Osteoblast (primary cell): ENCODE measurements around the gene CDHR3. TPM values are rescaled to one million over a fixed set of nuclear protein-coding genes. Genes with fewer than 3 reads are reported as not detected.

Experiments used
- DNase-seq: peaks from one replicate; pipeline ENCODE4 v3.0.0; 2011; ENCODE audit warnings: low spot score, mixed read lengths; ENCODE audit not compliant: insufficient read length; ENCODE audit errors: missing footprints
- H2AFZ ChIP-seq: 2 replicates; pipeline ENCODE4 v1.6.0; 2011; ENCODE audit warnings: mild to moderate bottlenecking, low read length
- H3K27ac ChIP-seq: 2 replicates; pipeline ENCODE4 v1.5.1; 2011; ENCODE audit warnings: mild to moderate bottlenecking, low read depth, low read length, moderate library complexity
- H3K27me3 ChIP-seq: 2 replicates; pipeline ENCODE4 v1.6.0; 2012; ENCODE audit warnings: mild to moderate bottlenecking, control low read depth, inconsistent platforms, low read length, moderate library complexity; ENCODE audit not compliant: insufficient read depth
- H3K36me3 ChIP-seq: 2 replicates; pipeline ENCODE4 v1.5.1; 2011; ENCODE audit warnings: mild to moderate bottlenecking, low read length, control low read depth, moderate library complexity; ENCODE audit not compliant: insufficient read depth
- H3K4me1 ChIP-seq: 2 replicates; pipeline ENCODE4 v1.5.1; 2011; ENCODE audit warnings: mild to moderate bottlenecking, low read length, control low read depth, moderate library complexity; ENCODE audit not compliant: insufficient read depth
- H3K4me2 ChIP-seq: 2 replicates; pipeline ENCODE4 v1.6.0; 2011; ENCODE audit warnings: mild to moderate bottlenecking, low read length; ENCODE audit not compliant: insufficient read depth
- H3K4me3 ChIP-seq: fragments of 200-600 bp; sonication (generic); 3 replicates; pipeline ENCODE4 v1.5.1; 2012; ENCODE audit warnings: mild to moderate bottlenecking, low read length, inconsistent platforms; ENCODE audit not compliant: insufficient read depth
- H3K79me2 ChIP-seq: 2 replicates; pipeline ENCODE4 v1.6.0; 2012; ENCODE audit warnings: mild to moderate bottlenecking, low read length, control low read depth, inconsistent platforms; ENCODE audit not compliant: insufficient read depth
- H3K9me3 ChIP-seq: 2 replicates; pipeline ENCODE4 v1.5.1; 2011; ENCODE audit warnings: low read depth, low read length, control low read depth
- H4K20me1 ChIP-seq: 2 replicates; pipeline ENCODE4 v1.6.0; 2012; ENCODE audit warnings: mild to moderate bottlenecking, low read length, control low read depth; ENCODE audit not compliant: insufficient read depth
- total RNA-seq: library from RNA; depleted of rRNA; stranded (reverse); fragments of >200 nt; gene quantifications from 2 replicates; pipeline ENCODE4 v1.2.3, GENCODE V29; 2012
- TF ChIP-seq, protein P1 (sequence below): IDR thresholded peaks from 2 replicates; pipeline ENCODE4 v1.5.1; 2011; ENCODE audit warnings: mild to moderate bottlenecking, low read depth, low read length, moderate library complexity; ENCODE audit errors: extremely low read depth

The CDHR3 gene
- total RNA-seq, 1 donor, result 8.3 TPM

DNA sequence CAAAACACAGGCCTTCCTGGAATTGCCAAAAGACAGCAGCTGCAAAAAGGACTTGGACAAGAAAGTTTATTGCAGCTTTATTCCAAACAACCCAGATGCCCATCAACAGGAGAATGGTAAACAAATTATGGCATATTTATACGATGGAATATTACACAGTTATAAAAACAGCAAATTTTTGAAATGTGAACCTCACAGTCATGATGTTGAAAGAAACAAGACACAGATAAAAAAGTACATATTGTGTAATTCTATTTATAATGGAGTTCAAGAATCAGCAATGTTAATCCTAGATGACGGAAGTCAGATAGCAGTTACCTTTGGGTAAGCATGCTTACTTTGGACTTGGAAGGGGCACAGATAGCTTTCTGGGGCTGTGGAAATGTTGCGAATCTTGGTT, 104.6 kb downstream of the CDHR3 start:
- Histone ChIP-seq H4K20me1 (no peaks in the 10 kb centered on the region), H2AFZ (no peak overlapping the region), H3K36me3 (no peaks in the 10 kb centered on the region), H3K9me3 (no peaks in the 10 kb centered on the region), H3K4me1 (peaks cover 21% of the 10 kb centered on the region), H3K4me2 (no peak overlapping the region), H3K27me3 (no peaks in the 10 kb centered on the region), H3K4me3 (no peak overlapping the region), H3K79me2 (no peaks in the 10 kb centered on the region), H3K27ac (no peak overlapping the region)
- TF ChIP-seq, protein P1, sequence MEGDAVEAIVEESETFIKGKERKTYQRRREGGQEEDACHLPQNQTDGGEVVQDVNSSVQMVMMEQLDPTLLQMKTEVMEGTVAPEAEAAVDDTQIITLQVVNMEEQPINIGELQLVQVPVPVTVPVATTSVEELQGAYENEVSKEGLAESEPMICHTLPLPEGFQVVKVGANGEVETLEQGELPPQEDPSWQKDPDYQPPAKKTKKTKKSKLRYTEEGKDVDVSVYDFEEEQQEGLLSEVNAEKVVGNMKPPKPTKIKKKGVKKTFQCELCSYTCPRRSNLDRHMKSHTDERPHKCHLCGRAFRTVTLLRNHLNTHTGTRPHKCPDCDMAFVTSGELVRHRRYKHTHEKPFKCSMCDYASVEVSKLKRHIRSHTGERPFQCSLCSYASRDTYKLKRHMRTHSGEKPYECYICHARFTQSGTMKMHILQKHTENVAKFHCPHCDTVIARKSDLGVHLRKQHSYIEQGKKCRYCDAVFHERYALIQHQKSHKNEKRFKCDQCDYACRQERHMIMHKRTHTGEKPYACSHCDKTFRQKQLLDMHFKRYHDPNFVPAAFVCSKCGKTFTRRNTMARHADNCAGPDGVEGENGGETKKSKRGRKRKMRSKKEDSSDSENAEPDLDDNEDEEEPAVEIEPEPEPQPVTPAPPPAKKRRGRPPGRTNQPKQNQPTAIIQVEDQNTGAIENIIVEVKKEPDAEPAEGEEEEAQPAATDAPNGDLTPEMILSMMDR, result no peak
- no peak for DNase-seq

DNA sequence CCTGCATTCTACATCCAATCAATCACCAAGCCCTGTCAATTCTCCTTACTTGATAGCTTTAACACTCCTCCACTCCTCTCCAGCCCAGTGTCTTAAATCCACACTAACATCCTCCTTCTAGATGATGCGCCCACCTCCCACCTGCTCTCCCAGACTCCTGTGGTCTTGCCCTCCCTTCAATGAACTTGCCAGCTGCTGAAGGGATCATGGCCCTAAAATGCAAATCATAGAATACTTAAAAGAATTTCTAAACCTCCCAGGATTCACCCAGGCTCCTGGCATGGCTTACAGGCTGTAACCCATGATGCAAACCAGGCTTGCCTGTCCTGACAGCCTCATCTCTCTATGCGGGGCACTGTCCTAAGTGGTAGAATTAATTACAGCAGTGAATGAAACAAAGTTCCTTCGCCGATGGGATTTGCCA, 105.5 kb downstream of the CDHR3 start:
- Histone ChIP-seq H2AFZ (peak overlapping the region; percentile 28), H3K27ac (no peak overlapping the region)

DNA sequence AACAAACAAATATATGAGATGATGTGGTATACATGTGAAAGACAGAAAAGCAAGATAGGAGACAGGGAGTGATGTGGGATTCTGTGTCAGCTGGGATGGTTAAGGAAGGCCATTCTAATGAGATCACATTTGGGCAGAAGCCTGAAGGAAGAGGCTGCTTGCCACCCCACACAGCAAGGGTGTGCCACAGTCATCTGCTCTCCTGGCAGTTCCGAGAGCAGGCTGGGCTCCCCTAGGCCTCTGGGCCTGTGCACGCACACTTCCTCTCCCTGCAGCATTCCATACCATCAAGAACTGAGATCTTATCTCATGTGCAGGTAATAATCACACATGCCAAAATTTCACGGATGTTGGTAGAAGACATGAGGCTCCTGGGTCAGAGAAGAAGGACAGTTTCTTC, 105.9 kb downstream of the CDHR3 start:
- Histone ChIP-seq H2AFZ (no peak overlapping the region), H3K4me2 (no peak overlapping the region)
- TF ChIP-seq, protein P1, result no peak

More for the DNA sequence above, 105.5 kb downstream of the CDHR3 start:
- peaks cover 21% of the 10 kb centered on the region for H3K4me1 ChIP-seq
- no peaks in the 10 kb centered on the region for H3K9me3 ChIP-seq
- no peak for DNase-seq
- no peaks in the 10 kb centered on the region for H4K20me1 ChIP-seq
- no peak overlapping the region for H3K4me2 ChIP-seq
- TF ChIP-seq, protein P1, result no peak
- H3K79me2 ChIP-seq, result no peaks in the 10 kb centered on the region
- H3K27me3 ChIP-seq, result no peaks in the 10 kb centered on the region
- H3K4me3 ChIP-seq, result no peak overlapping the region
- H3K36me3 ChIP-seq, result no peaks in the 10 kb centered on the region

DNA sequence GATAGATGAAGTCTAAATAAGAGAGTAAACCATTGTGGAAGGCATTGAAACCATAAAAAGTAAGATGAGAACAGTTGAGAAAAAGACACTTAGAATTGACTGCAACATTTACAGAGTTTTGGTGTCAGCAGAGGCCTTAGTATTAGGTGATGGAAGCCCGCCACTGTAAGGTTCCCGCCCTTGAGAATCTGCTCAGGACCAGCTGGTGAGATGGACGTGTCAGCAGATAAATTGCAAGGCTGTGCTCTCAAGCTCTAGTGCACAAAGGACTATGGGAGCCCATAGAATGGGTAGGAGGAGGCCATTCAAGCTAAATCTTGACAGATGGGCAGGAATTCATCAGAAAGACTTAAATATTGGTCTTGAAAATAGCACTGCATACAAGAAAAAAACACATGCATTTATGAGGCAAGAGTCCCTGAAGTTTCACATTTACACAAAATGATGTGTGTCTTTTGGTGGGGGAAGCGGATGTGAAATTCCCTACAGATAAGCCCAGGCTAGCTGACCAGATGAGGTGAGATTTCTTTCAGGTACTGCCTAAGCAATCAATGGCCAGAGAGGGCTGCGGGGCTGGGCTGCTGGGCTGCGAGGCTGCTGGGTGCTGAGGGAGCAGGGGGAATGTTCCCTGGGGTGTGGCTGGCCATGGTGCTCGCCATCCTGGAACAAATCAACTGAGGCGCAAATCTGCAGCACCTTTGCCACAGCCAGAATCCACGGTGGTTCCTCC, 106.6 kb downstream of the CDHR3 start:
- TF ChIP-seq, protein P1, result no peak
- H3K9me3 ChIP-seq, result no peaks in the 10 kb centered on the region
- H2AFZ ChIP-seq, result no peak overlapping the region
- DNase-seq, result no peak
- no peak overlapping the region for H3K4me3 ChIP-seq
- no peak overlapping the region for H3K4me2 ChIP-seq
- no peaks in the 10 kb centered on the region for H4K20me1 ChIP-seq
- H3K27ac ChIP-seq, result no peak overlapping the region
- peaks cover 19% of the 10 kb centered on the region for H3K4me1 ChIP-seq
- no peaks in the 10 kb centered on the region for H3K79me2 ChIP-seq
- no peaks in the 10 kb centered on the region for H3K27me3 ChIP-seq
- H3K36me3 ChIP-seq, result no peaks in the 10 kb centered on the region

More for the DNA sequence above, 105.9 kb downstream of the CDHR3 start:
- Histone ChIP-seq H3K27ac (no peak overlapping the region), H3K27me3 (no peaks in the 10 kb centered on the region), H3K9me3 (no peaks in the 10 kb centered on the region), H3K4me3 (no peak overlapping the region), H4K20me1 (no peaks in the 10 kb centered on the region), H3K4me1 (peaks cover 21% of the 10 kb centered on the region), H3K79me2 (no peaks in the 10 kb centered on the region), H3K36me3 (no peaks in the 10 kb centered on the region)
- no peak for DNase-seq
